EH (cell line): ENCODE measurements around the gene SMG7.

ENCODE experiments used
- DNase-seq: peaks from one replicate; pipeline ENCODE4 v3.0.0-alpha.2; 2015; ENCODE audit warnings: low read depth

Gene SMG7

GRCh38 chr1:183515002-183515689 lies 42.8 kb downstream of the SMG7 start:
- DNase-seq: peak; percentile 88

GRCh38 chr1:183516725-183517124 lies 44.4 kb downstream of the SMG7 start:
- no peak for DNase-seq

GRCh38 chr1:183517401-183517800 lies 45.1 kb downstream of the SMG7 start:
- no peak for DNase-seq

- DNase-seq: no peak
Observed at GRCh38 chr1:183520379-183520778, 48.1 kb downstream of the SMG7 start.

- no peak for DNase-seq
Observed at GRCh38 chr1:183522104-183522503, 49.8 kb downstream of the SMG7 start.

GRCh38 chr1:183528577-183528976 lies 56.3 kb downstream of the SMG7 start:
- DNase-seq: no peak

GRCh38 chr1:183533617-183534174 lies 61.4 kb downstream of the SMG7 start:
- no peak for DNase-seq

- no peak for DNase-seq
Observed at GRCh38 chr1:183537405-183537804, 65.1 kb downstream of the SMG7 start.

GRCh38 chr1:183543619-183544204 lies 71.4 kb downstream of the SMG7 start:
- peak; percentile 74 for DNase-seq

- DNase-seq: no peak
Observed at GRCh38 chr1:183544598-183545297, 72.4 kb downstream of the SMG7 start.

- no peak for DNase-seq
Observed at GRCh38 chr1:183546427-183546826, 74.1 kb downstream of the SMG7 start.

GRCh38 chr1:183548116-183548515 lies 75.8 kb downstream of the SMG7 start:
- DNase-seq: no peak

GRCh38 chr1:183550915-183551314 lies 78.6 kb downstream of the SMG7 start:
- DNase-seq: no peak

- no peak for DNase-seq
Observed at GRCh38 chr1:183551924-183552323, 79.6 kb downstream of the SMG7 start.

GRCh38 chr1:183552441-183552840 lies 80.1 kb downstream of the SMG7 start:
- no peak for DNase-seq

- DNase-seq: no peak
Observed at GRCh38 chr1:183552891-183553290, 80.6 kb downstream of the SMG7 start.

GRCh38 chr1:183553331-183553730 lies 81.0 kb downstream of the SMG7 start:
- no peak for DNase-seq

- DNase-seq: no peak
Observed at GRCh38 chr1:183553764-183554163, 81.5 kb downstream of the SMG7 start.

GRCh38 chr1:183554577-183554976 lies 82.3 kb downstream of the SMG7 start:
- DNase-seq: no peak

- DNase-seq: no peak
Observed at GRCh38 chr1:183559061-183559460, 86.8 kb downstream of the SMG7 start.

GRCh38 chr1:183562701-183563100 lies 90.4 kb downstream of the SMG7 start:
- DNase-seq: no peak

- no peak for DNase-seq
Observed at GRCh38 chr1:183565261-183565660, 93.0 kb downstream of the SMG7 start.

GRCh38 chr1:183566026-183566425 lies 93.7 kb downstream of the SMG7 start:
- DNase-seq: peak; percentile 15
